Osteoblast (primary cell): ENCODE measurements around the gene CD70. TPM values are rescaled to one million over a fixed set of nuclear protein-coding genes. Genes with fewer than 3 reads are reported as not detected.
"Not testable (repeated sequence)": the region's sequence is repeated elsewhere in the genome, so short reads cannot be mapped to it uniquely, and the experiment has no call there.

ENCODE experiments used
- DNase-seq: peaks from one replicate; pipeline ENCODE4 v3.0.0; 2011; ENCODE audit warnings: low spot score, mixed read lengths; ENCODE audit not compliant: insufficient read length; ENCODE audit errors: missing footprints
- H2AFZ ChIP-seq: 2 replicates; pipeline ENCODE4 v1.6.0; 2011; ENCODE audit warnings: mild to moderate bottlenecking, low read length
- H3K27ac ChIP-seq: 2 replicates; pipeline ENCODE4 v1.5.1; 2011; ENCODE audit warnings: mild to moderate bottlenecking, low read depth, low read length, moderate library complexity
- H3K27me3 ChIP-seq: 2 replicates; pipeline ENCODE4 v1.6.0; 2012; ENCODE audit warnings: mild to moderate bottlenecking, control low read depth, inconsistent platforms, low read length, moderate library complexity; ENCODE audit not compliant: insufficient read depth
- H3K36me3 ChIP-seq: 2 replicates; pipeline ENCODE4 v1.5.1; 2011; ENCODE audit warnings: mild to moderate bottlenecking, low read length, control low read depth, moderate library complexity; ENCODE audit not compliant: insufficient read depth
- H3K4me1 ChIP-seq: 2 replicates; pipeline ENCODE4 v1.5.1; 2011; ENCODE audit warnings: mild to moderate bottlenecking, low read length, control low read depth, moderate library complexity; ENCODE audit not compliant: insufficient read depth
- H3K4me2 ChIP-seq: 2 replicates; pipeline ENCODE4 v1.6.0; 2011; ENCODE audit warnings: mild to moderate bottlenecking, low read length; ENCODE audit not compliant: insufficient read depth
- H3K4me3 ChIP-seq: fragments of 200-600 bp; sonication (generic); 3 replicates; pipeline ENCODE4 v1.5.1; 2012; ENCODE audit warnings: mild to moderate bottlenecking, low read length, inconsistent platforms; ENCODE audit not compliant: insufficient read depth
- H3K79me2 ChIP-seq: 2 replicates; pipeline ENCODE4 v1.6.0; 2012; ENCODE audit warnings: mild to moderate bottlenecking, low read length, control low read depth, inconsistent platforms; ENCODE audit not compliant: insufficient read depth
- H3K9me3 ChIP-seq: 2 replicates; pipeline ENCODE4 v1.5.1; 2011; ENCODE audit warnings: low read depth, low read length, control low read depth
- H4K20me1 ChIP-seq: 2 replicates; pipeline ENCODE4 v1.6.0; 2012; ENCODE audit warnings: mild to moderate bottlenecking, low read length, control low read depth; ENCODE audit not compliant: insufficient read depth
- CTCF ChIP-seq: IDR thresholded peaks from 2 replicates; pipeline ENCODE4 v1.5.1; 2011; ENCODE audit warnings: mild to moderate bottlenecking, low read depth, low read length, moderate library complexity; ENCODE audit errors: extremely low read depth
- total RNA-seq: library from RNA; depleted of rRNA; stranded (reverse); fragments of >200 nt; gene quantifications from 2 replicates; pipeline ENCODE4 v1.2.3, GENCODE V29; 2012

The CD70 gene
- total RNA-seq, 1 donor = not detected

- no peak overlapping the region for H2AFZ ChIP-seq
- no peaks in the 10 kb centered on the region for H3K27me3 ChIP-seq
- peak overlapping the region; percentile 34 for H3K4me2 ChIP-seq
- H4K20me1 ChIP-seq = no peaks in the 10 kb centered on the region
- peak overlapping the region; percentile 29 for H3K27ac ChIP-seq
- H3K79me2 ChIP-seq = no peaks in the 10 kb centered on the region
- H3K36me3 ChIP-seq = no peaks in the 10 kb centered on the region
- no peak for TF ChIP-seq CTCF
- peak; percentile 86 for DNase-seq
- peaks cover 4% of the 10 kb centered on the region for H3K9me3 ChIP-seq
- H3K4me1 ChIP-seq = peaks cover 17% of the 10 kb centered on the region
- H3K4me3 ChIP-seq = no peak overlapping the region
These were observed 25.1 kb upstream of the CD70 start for GRCh38 chr19:6616011-6616410.

DNA sequence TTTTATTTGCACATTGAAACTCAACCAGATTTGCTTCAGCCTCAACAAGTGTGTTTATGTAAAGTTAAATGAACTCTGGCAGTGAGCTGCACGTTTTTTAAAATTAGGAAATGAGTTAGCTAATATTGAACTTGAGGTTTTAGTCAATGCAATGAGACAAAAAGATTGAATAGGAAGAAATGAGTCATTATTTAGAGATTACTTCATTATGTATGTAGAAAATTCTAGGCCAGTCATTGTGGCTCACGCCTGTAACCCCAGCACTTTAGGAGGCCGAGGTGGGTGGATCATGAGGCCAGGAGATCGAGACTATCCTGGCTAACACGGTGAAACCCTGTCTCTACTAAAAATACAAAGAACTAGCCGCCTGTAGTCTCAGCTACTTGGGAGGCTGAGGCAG lies 22.8 kb upstream of the CD70 start:
- TF ChIP-seq CTCF = no peak
- no peak overlapping the region for H3K4me2 ChIP-seq
- H3K27ac ChIP-seq = no peak overlapping the region
- DNase-seq = no peak
- H3K36me3 ChIP-seq = no peaks in the 10 kb centered on the region
- H3K4me3 ChIP-seq = no peak overlapping the region
- H3K4me1 ChIP-seq = peaks cover 21% of the 10 kb centered on the region
- H3K79me2 ChIP-seq = no peaks in the 10 kb centered on the region
- no peaks in the 10 kb centered on the region for H3K9me3 ChIP-seq
- no peak overlapping the region for H2AFZ ChIP-seq
- H4K20me1 ChIP-seq = no peaks in the 10 kb centered on the region
- H3K27me3 ChIP-seq = no peaks in the 10 kb centered on the region

- Histone ChIP-seq H3K27me3 (no peaks in the 10 kb centered on the region), H3K4me1 (peaks cover 21% of the 10 kb centered on the region), H3K9me3 (no peaks in the 10 kb centered on the region), H3K4me3 (peak overlapping the region; percentile 30), H3K79me2 (no peaks in the 10 kb centered on the region), H3K4me2 (peak overlapping the region; percentile 72), H3K27ac (peak overlapping the region; percentile 91), H3K36me3 (no peaks in the 10 kb centered on the region), H2AFZ (peak overlapping the region; percentile 64), H4K20me1 (no peaks in the 10 kb centered on the region)
- TF ChIP-seq CTCF = no peak
- peak; percentile 86 for DNase-seq
These were observed 20.2 kb upstream of the CD70 start for GRCh38 chr19:6610934-6611852.

DNA sequence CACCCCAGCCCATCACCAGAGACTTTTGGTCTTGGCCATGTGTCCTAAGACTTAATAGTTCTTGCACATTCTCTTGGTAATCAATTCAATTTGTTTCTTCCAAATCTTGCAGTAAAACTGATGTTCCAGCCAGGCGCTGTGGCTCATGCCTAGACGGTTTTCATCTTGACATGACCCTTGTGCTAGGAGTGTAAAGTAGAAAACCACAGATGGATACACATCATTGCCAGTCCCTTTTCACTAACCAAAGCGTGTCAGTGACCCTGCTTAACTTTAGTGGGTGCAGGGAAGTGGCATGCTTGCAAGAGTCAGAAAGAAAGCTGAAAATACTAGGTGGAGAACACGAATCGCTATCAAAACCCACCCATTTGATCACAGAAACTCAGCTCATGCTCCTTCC lies 18.0 kb upstream of the CD70 start:
- DNase-seq = peak; percentile 11
- no peaks in the 10 kb centered on the region for H3K9me3 ChIP-seq

GRCh38 chr19:6608146-6608545 lies 17.2 kb upstream of the CD70 start:
- not testable (repeated sequence) for H4K20me1 ChIP-seq, H3K4me3 ChIP-seq, H2AFZ ChIP-seq, DNase-seq, H3K4me2 ChIP-seq, H3K9me3 ChIP-seq, H3K27me3 ChIP-seq, H3K27ac ChIP-seq, H3K36me3 ChIP-seq, H3K79me2 ChIP-seq
- peaks cover 17% of the 10 kb centered on the region for H3K4me1 ChIP-seq

More for the DNA sequence above, 18.0 kb upstream of the CD70 start:
- no peak overlapping the region for H2AFZ ChIP-seq
- no peak for TF ChIP-seq CTCF
- H3K27me3 ChIP-seq = no peaks in the 10 kb centered on the region
- H3K27ac ChIP-seq = no peak overlapping the region
- H3K4me3 ChIP-seq = no peak overlapping the region
- peaks cover 21% of the 10 kb centered on the region for H3K4me1 ChIP-seq
- no peaks in the 10 kb centered on the region for H3K79me2 ChIP-seq
- no peaks in the 10 kb centered on the region for H4K20me1 ChIP-seq
- no peak overlapping the region for H3K4me2 ChIP-seq
- H3K36me3 ChIP-seq = no peaks in the 10 kb centered on the region
